HG03565 (cell line): ENCODE measurements around the gene ECI1.

ENCODE experiments used
- ATAC-seq: cut with Tn5 transposase; IDR thresholded peaks from one replicate; pipeline ENCODE4 v1.9.1; 2021; ENCODE audit warnings: mild to moderate bottlenecking, moderate library complexity; ENCODE audit not compliant: unreplicated experiment

ECI1 gene

DNA sequence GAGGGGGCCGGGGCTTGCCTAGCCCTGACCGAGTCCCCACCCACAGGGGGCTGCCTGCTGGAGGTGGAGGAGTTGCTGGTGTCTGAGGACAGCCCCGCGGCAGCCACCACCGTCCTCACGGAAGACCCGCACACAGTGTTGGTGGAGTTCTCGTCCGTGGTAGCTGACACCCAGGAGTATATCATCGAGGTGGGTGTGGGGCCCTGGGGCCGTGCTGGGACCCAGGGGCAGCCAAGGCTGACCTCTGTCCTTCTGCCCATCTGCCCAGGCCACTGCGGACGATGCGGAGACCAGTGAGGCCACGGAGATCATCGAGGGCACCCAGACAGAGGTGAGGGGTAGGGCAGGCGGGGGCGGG, 16.6 kb downstream of the ECI1 start:
- ATAC-seq, result no peak

GRCh38 chr16:2233872-2234812, 17.2 kb downstream of the ECI1 start:
- ATAC-seq, result no peak

- no peak for ATAC-seq
Measured at GRCh38 chr16:2233046-2233775, 18.2 kb downstream of the ECI1 start.

GRCh38 chr16:2232094-2232990, 19.0 kb downstream of the ECI1 start:
- no peak for ATAC-seq

DNA sequence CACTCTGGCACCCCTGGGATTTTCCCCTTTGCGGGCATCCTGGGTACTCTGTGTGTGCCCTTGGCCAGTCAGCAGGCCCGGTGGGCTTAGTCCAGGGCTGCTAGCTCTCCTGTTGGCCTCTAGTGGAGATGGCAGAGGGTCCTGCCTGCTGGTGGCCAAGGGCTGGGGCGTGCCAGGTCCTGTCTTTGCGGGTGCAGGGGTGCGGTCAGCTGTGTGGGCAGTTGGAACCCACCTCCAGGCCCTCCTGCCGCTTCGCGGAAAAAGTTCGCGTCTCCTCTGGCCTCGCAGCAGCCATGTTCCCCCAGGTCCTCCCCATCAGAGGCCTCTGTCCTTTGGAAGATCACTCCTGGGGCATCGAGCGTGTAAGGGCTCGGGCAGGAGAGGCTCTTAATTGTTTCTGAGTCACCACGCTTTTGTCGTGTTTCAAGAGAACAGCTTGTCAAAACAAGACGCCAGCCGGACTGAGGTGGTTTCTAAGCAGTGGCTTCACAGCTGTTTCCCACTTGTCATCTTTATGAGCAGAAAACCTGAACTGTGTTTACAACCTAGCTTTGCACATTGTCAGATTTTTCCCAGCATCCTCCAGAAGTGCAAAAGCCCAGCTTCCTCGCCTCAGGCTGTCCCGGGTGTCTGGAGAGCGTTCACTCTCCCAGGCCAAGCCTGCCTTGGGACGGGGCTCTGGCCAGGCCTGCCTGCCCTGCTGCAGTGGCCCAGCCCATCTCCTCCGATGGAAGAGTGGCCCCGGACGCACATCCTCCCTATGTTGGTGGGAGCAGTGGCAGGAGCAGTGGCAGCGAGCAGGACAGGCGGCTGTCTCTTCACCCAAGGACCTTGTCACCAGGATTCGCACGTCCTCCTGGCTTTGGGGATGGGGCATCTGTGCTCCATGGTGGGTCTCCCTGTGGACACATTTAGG, 20.1 kb downstream of the ECI1 start:
- no peak for ATAC-seq

DNA sequence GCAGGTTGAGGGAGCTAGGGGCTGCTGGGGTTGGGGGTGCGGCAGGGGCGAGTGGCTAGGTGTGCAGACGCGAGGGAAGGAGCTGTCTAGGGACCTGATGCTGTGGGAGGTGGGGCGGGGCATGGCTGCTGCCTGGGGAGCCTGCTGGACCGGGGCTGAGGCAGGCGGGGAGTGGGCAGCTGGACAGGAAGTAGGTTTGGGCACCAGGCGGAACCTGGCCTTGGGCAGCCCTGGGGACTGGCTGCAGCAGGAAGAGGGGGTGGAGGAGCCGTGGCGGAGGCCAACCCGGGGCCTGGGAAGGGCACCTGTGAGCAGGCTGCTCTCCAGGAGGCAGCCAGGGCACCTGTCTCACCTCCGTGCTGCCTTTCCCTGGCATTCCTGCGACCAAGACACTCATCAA, 21.0 kb downstream of the ECI1 start:
- ATAC-seq, result no peak

- ATAC-seq, result no peak
Measured at GRCh38 chr16:2229632-2230250, 21.6 kb downstream of the ECI1 start.

- ATAC-seq, result no peak
Measured at GRCh38 chr16:2229091-2229490, 22.3 kb downstream of the ECI1 start.

GRCh38 chr16:2228161-2228824, 23.1 kb downstream of the ECI1 start:
- ATAC-seq, result no peak

DNA sequence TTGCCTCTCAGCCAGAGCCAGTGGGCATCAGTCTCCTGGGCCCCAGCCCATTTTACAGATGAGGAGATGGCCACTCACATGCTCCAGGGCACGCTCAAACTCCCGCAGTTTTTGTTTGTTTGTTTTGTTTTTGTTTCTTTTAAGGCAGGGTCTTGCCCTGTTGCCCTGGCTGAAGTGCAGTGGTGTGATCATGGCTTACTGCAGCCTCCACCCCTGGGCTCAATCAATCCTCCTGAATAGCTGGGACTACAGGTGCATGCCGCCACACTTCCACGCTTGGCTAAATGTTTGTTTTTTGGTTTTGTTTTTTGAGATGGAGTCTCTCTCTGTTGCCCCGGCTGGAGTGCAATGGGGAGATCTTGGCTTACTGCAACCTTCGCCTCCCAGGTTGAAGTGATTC, 24.5 kb downstream of the ECI1 start:
- ATAC-seq, result no peak

- no peak for ATAC-seq
Measured at GRCh38 chr16:2226245-2226793, 25.1 kb downstream of the ECI1 start.

GRCh38 chr16:2223942-2224486, 27.4 kb downstream of the ECI1 start:
- peak; percentile 2 for ATAC-seq

DNA sequence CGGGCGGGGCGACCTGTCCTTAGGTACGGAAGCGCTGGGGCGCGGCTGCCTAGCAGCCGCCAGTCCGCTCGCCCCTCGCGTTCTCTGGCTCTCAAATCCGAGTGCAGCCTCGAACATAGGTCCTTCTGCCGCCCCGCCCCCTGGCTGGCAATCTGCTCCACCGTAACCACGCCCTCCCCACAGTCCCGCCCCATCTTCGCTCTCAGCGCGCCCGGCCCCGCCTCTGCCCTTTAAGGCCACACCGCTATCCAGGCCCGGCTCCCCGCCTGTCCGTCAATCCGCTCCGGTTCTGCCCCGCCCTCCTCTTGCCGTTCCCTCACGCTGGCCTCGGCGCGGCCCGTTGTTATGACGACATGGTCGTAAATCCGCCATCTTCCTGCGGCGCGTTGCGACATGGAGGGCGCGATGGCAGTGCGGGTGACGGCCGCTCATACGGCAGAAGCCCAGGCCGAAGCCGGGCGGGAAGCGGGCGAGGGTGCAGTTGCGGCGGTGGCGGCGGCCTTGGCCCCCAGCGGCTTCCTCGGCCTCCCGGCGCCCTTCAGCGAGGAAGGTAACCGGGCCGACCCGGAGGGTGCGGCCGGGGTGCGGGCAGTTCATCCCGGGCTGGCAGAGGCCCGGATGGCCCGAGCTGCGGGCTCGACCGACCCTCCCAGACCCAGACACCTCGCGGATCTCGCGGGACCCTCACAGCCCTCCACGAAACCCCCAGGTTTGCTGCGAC, 28.0 kb downstream of the ECI1 start, which contains the start of gene E4F1:
Gene E4F1, plus strand, starts transcription at position 371 of the 721 bp plus-strand sequence. Its CDS starts 23 bp downstream, at position 394.
- ATAC-seq, result peak; percentile 86

DNA sequence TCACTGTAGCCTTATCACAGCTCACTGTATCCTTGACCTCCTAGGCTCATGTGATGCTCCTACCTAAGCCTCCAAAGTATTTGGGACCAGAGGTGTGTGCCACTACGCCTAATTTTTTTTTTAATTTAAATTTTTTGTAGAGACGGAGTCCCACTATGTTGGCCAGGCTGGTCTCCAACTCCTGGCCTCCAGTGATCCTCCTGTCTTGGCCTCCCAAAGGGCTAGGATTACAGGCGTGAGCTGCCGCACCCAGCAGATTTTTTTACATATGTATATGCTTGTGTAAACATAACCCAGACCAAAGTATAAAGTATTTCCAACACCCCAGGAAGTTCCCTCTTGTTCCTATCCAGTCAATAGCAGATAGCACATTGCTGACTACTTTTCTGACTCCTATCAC, 35.1 kb downstream of the ECI1 start:
- ATAC-seq, result no peak

- peak; percentile 78 for ATAC-seq
Measured at GRCh38 chr16:2214719-2214968, 36.7 kb downstream of the ECI1 start, which contains the start of gene PGP. Gene PGP (minus strand): TSS chr16:2214840. CDS start chr16:2214777, 63 bp downstream.

GRCh38 chr16:2213817-2214718, 37.3 kb downstream of the ECI1 start:
- ATAC-seq, result peak; percentile 2
